DOHH2 (cell line): Measurements from ENCODE around the gene PLEKHJ1.

Experiments
- CTCF ChIP-seq: fragments of 200-600 bp; sonication (generic); IDR thresholded peaks from one replicate; pipeline ENCODE4 v1.5.1; 2014; ENCODE audit warnings: antibody characterized with exemption, mild to moderate bottlenecking, low read depth, low read length; ENCODE audit not compliant: poor library complexity, severe bottlenecking
- EZH2phosphoT487 ChIP-seq: fragments of 200-600 bp; sonication (generic); IDR thresholded peaks from 2 replicates; pipeline ENCODE4 v1.6.1; 2017; ENCODE audit warnings: borderline replicate concordance, mild to moderate bottlenecking, antibody characterized with exemption, low read length, moderate library complexity, mixed read lengths

DNA sequence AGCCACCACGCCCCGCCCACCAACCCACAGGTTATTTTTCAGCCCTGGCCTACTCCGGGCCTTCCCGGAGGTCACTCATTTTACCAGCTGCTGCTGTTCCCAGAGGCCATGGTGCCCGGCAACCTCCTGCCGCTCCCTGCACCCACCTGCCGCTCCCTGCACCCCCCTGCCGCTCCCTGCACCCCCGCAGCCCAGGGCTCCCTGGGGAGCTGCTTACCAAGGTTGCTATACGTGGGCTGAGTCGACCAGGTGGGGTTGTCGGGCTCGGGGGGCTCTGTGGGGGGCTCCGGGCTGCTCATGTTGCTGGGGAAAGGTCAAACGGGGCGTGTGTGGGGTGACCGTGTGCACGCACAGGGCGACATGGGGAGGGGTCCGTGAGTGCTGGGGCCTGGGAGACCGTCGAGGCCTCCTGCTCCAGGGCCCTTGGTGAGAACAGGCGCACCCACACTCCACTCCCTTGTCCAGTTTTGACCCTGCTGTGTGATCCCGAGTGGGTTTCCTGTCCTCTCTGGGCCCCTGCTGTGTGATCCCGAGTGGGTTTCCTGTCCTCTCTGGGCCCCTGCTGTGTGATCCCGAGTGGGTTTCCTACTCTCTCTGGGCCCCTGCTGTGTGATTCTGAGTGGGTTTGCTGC lies 44.6 kb upstream of the PLEKHJ1 start:
- TF ChIP-seq CTCF (no peak), EZH2phosphoT487 (no peak)
